Measurements from ENCODE around the gene FIZ1.

FIZ1 gene

DNA sequence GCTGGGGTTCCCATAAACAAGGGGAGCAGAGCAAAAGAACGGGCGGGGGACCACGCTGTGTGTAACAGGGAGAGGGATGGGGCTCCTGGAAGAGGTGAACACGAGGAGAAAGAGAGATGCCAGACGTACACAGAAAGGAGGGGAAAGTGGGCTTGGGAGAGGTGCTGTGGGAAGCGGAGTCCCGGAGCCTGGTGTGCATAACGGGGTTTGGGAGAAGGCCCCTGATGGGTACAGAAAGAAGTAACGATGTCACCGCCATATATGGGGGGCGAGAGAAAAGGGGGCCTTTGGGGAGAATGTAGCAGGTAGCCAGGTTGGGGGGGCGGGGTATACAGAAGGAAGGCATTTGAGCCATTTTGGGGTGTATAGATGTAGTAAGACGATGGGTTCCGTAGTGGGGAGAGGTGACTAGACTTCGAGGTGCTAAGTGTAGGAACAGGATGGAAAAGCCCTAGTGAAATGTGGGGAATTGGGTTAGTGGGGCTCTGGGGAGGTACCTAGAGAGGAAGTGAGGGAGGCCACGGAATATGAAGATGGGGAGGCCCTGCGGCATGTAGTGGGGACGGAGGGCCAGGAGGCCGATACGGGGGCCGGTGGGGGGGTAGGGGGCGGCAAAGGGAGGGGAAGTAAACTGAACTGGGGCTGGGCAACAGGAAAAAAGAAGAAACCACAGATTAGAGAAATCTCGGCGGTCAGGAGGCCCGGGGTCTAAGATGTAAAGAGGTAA is 42.3 kb upstream of the FIZ1 start:
- no peaks in the 10 kb centered on the region for H3K27me3 Mint-ChIP-seq
- peaks cover 48 to 54% of the 10 kb centered on the region in 2 donors for H3K4me1 Mint-ChIP-seq (ENCODE audit: low read depth in 2 of 2)
- H3K9me3 Mint-ChIP-seq = peaks cover 0 to 2% of the 10 kb centered on the region in 2 donors
- peak overlapping the region; percentile 84 to 93 for H3K4me3 Mint-ChIP-seq
- H3K36me3 Mint-ChIP-seq (ENCODE audit: insufficient read depth) = peaks cover 45% of the 10 kb centered on the region
- H3K27ac Mint-ChIP-seq = peak overlapping the region; percentile 83 to 87
- no peak for DNase-seq
- ATAC-seq (replicated peaks) = peak; percentile 22

DNA sequence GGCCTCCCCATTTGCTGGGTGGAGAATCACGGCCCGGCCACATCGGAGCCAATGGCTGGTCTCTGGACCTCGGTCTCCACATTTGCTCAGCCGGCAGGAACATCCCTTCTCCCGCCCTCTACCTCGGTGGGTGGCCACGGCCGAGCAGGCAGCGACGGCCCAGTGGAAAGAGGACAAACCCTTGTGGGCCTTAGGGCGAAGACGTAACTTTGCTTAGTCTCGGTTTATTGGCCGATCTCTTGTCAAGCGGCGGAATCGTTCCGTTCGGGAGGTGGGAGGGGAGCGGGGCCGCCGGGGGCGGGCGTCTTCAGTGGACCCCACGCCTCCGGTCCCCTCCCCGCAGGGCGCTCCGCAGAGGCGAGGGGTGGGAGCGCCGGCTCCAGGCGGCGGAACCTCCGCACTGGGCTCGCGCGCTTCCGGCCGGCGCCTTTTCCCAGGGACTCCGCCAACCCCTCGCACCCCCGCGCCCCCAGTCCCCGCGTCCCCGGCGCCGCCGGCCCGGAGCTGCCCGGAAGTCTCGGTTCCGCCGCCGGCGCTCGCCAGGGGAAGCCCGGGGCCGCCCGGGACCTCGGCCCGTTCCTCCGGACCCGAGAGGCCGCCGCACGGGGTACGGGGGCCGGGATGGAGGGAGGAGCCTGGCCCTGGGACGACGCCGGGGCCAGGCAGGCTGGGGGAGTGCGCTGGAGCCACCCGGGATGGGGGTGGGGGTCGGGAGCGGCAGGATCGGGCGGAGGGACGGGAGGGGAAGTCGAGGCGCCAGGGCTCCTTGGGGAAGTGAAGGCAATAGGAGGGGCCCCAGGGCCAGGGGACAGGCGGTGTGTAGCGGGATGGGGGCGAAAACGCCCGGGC is 41.5 kb upstream of the FIZ1 start, which contains the start of gene ZNF580:
ZNF580 (plus strand) TSS at position 426 of the 849 bp plus-strand sequence. CDS start 1,507 bp downstream, outside the sequence.
- Mint-ChIP-seq H3K4me3 (peak within 1 kb of the TSS; percentile 84 to 93), H3K36me3 (ENCODE audit: insufficient read depth) (peaks cover 41% of the 10 kb centered on the region), H3K9me3 (peaks cover 0 to 2% of the 10 kb centered on the region in 2 donors), H3K27me3 (no peaks in the 10 kb centered on the region), H3K4me1 (ENCODE audit: low read depth in 2 of 2) (peaks cover 56 to 62% of the 10 kb centered on the region in 2 donors), H3K27ac (peak within 1 kb of the TSS; percentile 83 to 87)
- DNase-seq (peak in 2 of 3 experiments; percentile 34 to 38), ATAC-seq (replicated peaks) (peak; percentile 18)

DNA sequence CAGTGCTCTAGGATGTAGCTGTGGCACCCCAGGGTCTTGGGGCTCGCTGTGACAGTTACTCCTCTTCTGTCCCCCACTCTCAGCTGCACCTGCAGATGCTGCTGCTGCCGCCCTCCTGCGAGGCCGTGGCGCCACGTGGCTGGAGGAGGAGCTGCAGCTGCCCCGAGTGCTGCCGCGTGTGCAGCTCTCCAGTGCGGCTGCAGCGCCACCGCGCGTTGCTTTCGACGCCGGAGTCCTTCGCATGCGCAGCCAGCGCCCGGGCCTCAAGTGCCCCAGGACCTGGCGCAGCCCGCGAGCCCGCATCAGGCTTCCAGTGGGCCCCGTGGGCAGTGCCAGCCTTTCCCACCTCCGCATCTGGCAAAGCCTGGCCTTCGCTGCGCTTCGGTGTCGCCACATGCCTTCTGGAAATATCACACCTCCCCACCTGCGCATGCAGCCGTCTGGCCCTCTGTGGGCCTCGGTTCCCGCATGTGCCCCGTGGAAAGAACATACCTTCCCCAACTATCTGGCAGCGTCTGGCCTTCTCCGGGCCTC is 40.8 kb upstream of the FIZ1 start:
- peaks cover 0 to 2% of the 10 kb centered on the region in 2 donors for H3K9me3 Mint-ChIP-seq
- DNase-seq = peak; percentile 60 to 73 (median 66)
- H3K4me1 Mint-ChIP-seq (ENCODE audit: low read depth in 2 of 2) = peaks cover 62 to 67% of the 10 kb centered on the region in 2 donors
- H3K27ac Mint-ChIP-seq = peak overlapping the region; percentile 79
- peaks cover 46% of the 10 kb centered on the region for H3K36me3 Mint-ChIP-seq (ENCODE audit: insufficient read depth)
- ATAC-seq (replicated peaks) = peak; percentile 54
- no peaks in the 10 kb centered on the region for H3K27me3 Mint-ChIP-seq
- peak overlapping the region; percentile 69 to 76 for H3K4me3 Mint-ChIP-seq

DNA sequence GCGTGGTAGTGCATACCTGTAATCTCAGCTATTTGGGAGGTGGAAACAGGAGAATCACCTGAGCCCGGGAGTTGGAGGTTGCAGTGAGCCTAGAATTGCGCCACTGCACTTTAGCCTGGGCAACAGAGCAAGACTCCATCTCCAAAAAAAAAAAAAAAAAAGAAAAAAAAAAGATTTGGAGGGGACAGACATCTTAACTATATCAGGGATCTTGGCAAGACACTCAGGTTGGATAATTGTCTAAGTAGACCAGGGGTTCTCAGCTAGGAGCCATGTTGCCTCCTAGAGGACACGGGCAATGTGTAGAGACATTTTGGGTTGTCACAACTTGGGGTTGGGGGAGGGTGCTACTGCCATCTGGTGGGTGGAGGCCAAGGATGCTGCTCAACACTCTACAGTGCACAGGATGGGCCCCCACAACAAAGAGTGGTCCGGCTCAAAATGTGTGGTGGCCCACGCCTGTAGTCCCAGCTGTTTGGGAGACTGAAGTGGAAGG is 39.6 kb upstream of the FIZ1 start:
- Mint-ChIP-seq H3K27me3 (no peaks in the 10 kb centered on the region), H3K36me3 (ENCODE audit: insufficient read depth) (peaks cover 56% of the 10 kb centered on the region), H3K27ac (peak overlapping the region in 1 of 2 donors; percentile 100), H3K9me3 (peaks cover 0 to 2% of the 10 kb centered on the region in 2 donors), H3K4me3 (peak overlapping the region; percentile 47 to 50), H3K4me1 (ENCODE audit: low read depth in 2 of 2) (peaks cover 61 to 67% of the 10 kb centered on the region in 2 donors)
- DNase-seq (peak; percentile 54 to 62 (median 55)), ATAC-seq (replicated peaks) (peak; percentile 18)

DNA sequence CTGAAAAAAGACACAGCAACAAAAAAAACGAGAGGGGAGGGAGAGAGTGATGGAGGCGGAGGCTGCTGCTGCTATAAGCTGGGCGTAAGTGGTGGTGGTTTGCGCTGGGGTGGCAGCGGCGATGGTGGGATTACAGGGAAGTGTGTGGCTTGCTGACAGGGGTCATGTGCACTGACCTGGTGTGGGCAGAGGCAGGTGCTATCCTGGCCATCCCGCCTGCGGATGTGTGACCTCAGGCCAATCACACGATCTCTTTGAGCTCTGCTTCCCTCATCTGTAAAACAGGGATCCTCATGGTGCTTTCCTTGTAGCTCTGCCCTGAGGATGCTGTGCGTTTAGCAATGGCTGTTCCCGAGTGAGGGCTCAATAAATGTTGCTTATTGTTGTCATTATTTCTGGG is 38.2 kb upstream of the FIZ1 start:
- Mint-ChIP-seq H3K27ac (peak overlapping the region; percentile 65 to 100), H3K4me3 (peak overlapping the region in 1 of 2 donors; percentile 41), H3K27me3 (no peaks in the 10 kb centered on the region), H3K9me3 (peaks cover 0 to 2% of the 10 kb centered on the region in 2 donors), H3K4me1 (ENCODE audit: low read depth in 2 of 2) (peaks cover 52 to 62% of the 10 kb centered on the region in 2 donors), H3K36me3 (ENCODE audit: insufficient read depth) (peaks cover 47% of the 10 kb centered on the region)
- ATAC-seq (replicated peaks) (no peak), DNase-seq (no peak)

DNA sequence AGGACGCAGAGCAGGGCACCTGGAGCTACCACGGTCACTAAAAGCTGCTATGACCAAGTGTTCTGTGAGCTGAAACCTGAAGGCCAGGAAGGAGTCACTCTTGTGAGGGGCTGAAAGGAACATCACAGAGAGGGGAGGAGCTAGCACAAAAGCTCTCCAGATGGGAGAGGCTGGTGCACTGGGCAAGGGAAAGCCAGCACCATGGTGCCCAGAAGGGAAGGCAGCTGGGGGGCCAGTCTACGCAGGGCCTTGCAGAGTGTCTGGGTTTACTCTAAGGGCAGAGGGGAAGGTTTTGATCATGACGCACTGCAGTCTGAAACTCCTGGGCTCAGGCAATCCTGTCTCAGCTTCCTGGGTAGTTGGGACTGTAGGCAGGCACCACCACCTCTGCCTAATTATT is 37.4 kb upstream of the FIZ1 start:
- Mint-ChIP-seq H3K36me3 (ENCODE audit: insufficient read depth) (peaks cover 53% of the 10 kb centered on the region), H3K9me3 (peaks cover 0 to 2% of the 10 kb centered on the region in 2 donors), H3K4me1 (ENCODE audit: low read depth in 2 of 2) (peaks cover 53 to 63% of the 10 kb centered on the region in 2 donors), H3K27me3 (no peaks in the 10 kb centered on the region), H3K4me3 (peak overlapping the region; percentile 97 to 99), H3K27ac (peak overlapping the region; percentile 100)
- DNase-seq (no peak), ATAC-seq (replicated peaks) (no peak)

DNA sequence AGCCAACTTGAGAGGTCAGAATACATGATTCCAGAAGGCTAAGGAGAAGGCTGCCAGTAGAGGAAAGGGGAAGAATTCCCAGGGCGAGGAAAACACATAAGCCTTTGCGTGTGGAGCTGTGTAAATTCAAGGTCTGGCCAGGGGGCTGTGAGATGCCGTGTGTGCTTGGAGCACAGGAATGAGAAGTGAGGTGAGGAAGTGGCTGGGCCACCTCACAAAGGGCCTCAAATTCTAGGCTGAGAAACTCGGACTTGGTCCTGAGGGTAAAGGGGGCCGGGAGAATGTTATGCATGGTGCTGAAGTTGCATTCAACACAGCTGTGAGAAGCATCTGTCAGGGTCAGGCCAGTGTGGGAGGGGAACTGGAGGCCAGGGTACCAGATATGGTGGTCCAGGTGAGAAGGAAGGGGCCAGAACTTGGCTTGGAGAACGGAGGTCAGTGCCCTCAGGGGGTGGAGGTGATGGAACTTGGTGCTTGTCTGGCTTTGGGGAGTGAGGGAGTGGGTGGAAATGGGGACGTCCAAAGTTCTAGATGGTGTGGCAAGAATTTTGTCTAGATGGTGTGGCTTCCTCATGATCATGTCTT is 36.6 kb upstream of the FIZ1 start:
- peak overlapping the region; percentile 100 for H3K27ac Mint-ChIP-seq
- peaks cover 58% of the 10 kb centered on the region for H3K36me3 Mint-ChIP-seq (ENCODE audit: insufficient read depth)
- peaks cover 0 to 2% of the 10 kb centered on the region in 2 donors for H3K9me3 Mint-ChIP-seq
- ATAC-seq (replicated peaks) = no peak
- H3K27me3 Mint-ChIP-seq = no peaks in the 10 kb centered on the region
- H3K4me1 Mint-ChIP-seq (ENCODE audit: low read depth in 2 of 2) = peaks cover 52 to 61% of the 10 kb centered on the region in 2 donors
- DNase-seq = no peak
- peak overlapping the region; percentile 97 to 99 for H3K4me3 Mint-ChIP-seq

DNA sequence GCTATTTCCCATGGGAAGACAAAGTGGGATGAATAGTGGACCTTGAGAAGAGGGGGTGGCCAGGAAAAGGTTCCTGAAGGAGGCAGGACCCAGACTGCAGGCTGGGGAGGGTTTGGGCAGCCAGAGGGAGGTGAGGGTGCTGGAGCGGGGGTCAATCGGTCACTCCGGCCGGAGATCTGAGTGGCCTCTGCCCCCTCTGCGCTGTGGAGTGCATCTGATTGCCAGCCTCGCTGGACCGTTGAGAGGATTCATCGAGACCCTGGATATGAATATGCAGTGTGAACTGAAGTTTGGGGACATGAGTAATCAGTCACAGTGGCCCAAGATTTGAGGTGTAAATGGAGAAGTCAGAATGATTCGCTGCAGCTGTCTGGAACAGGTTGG is 36.0 kb upstream of the FIZ1 start:
- DNase-seq (no peak), ATAC-seq (replicated peaks) (no peak)

GRCh38 chr19:55633861-55634260 is 34.5 kb upstream of the FIZ1 start:
- peak overlapping the region in 1 of 2 donors; percentile 99 for H3K4me3 Mint-ChIP-seq
- no peak for DNase-seq

More for the DNA sequence above, 36.0 kb upstream of the FIZ1 start:
- H3K27me3 Mint-ChIP-seq = no peaks in the 10 kb centered on the region
- H3K9me3 Mint-ChIP-seq = peaks cover 0 to 2% of the 10 kb centered on the region in 2 donors
- H3K36me3 Mint-ChIP-seq (ENCODE audit: insufficient read depth) = peaks cover 54% of the 10 kb centered on the region
- H3K4me3 Mint-ChIP-seq = peak overlapping the region; percentile 97 to 99
- H3K27ac Mint-ChIP-seq = peak overlapping the region; percentile 100
- peaks cover 49 to 58% of the 10 kb centered on the region in 2 donors for H3K4me1 Mint-ChIP-seq (ENCODE audit: low read depth in 2 of 2)

GRCh38 chr19:55632463-55632834 is 33.1 kb upstream of the FIZ1 start:
- Mint-ChIP-seq H3K9me3 (no peaks in the 10 kb centered on the region), H3K4me1 (ENCODE audit: low read depth in 2 of 2) (peaks cover 38 to 43% of the 10 kb centered on the region in 2 donors), H3K4me3 (peak overlapping the region in 1 of 2 donors; percentile 1), H3K27ac (peak overlapping the region; percentile 16 to 21), H3K27me3 (no peaks in the 10 kb centered on the region), H3K36me3 (ENCODE audit: insufficient read depth) (peaks cover 41% of the 10 kb centered on the region)
- DNase-seq = peak; percentile 91 to 95 (median 93)
- peak; percentile 55 for ATAC-seq (replicated peaks)

More at GRCh38 chr19:55633861-55634260, 34.5 kb upstream of the FIZ1 start:
- Mint-ChIP-seq H3K9me3 (no peaks in the 10 kb centered on the region), H3K4me1 (ENCODE audit: low read depth in 2 of 2) (peaks cover 45 to 51% of the 10 kb centered on the region in 2 donors), H3K27me3 (no peaks in the 10 kb centered on the region), H3K27ac (peak overlapping the region; percentile 100), H3K36me3 (ENCODE audit: insufficient read depth) (peaks cover 45% of the 10 kb centered on the region)
- no peak for ATAC-seq (replicated peaks)

DNA sequence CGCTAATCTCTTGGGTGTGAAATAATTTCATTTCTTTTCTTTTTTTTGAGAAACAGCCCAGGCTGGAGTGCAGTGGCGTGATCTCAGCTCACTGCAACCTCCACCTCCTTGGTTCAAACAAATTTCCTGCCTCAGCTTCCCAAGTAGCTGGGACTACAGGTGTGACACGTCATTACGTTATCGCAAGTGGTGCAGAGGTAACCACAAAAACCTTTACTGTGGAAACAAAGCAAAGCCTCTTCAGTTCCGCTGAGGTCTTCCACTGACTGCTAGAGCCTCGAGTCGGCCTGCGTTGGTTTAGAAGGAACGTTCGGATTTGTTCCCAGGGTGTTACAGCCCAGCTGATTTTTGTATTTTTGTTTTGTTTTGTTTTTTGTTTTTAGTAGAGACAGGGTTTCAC is 27.0 kb upstream of the FIZ1 start:
- Mint-ChIP-seq H3K4me3 (peak overlapping the region; percentile 69 to 73), H3K27ac (peak overlapping the region; percentile 58 to 85), H3K9me3 (no peaks in the 10 kb centered on the region), H3K36me3 (ENCODE audit: insufficient read depth) (peaks cover 22% of the 10 kb centered on the region), H3K27me3 (no peaks in the 10 kb centered on the region), H3K4me1 (ENCODE audit: low read depth in 2 of 2) (peaks cover 18 to 33% of the 10 kb centered on the region in 2 donors)
- DNase-seq = peak; percentile 47 to 53 (median 53)
- ATAC-seq (replicated peaks) = peak; percentile 74

DNA sequence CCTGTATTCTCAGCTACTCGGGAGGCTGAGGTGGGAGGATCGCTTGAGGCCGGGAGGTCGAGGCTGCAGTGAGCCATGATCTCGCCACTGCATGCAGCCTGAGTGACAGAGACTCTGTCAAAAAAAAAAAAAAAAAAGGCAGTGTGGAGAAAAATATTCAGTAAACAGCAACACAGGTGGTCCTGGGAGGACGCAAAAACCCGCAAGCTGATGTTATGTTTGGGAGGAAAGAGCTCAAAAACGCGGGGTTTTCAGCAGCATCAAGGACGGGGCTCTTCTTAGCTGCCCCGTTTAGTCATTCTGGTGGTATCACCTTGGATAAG is 25.6 kb upstream of the FIZ1 start:
- H3K4me1 Mint-ChIP-seq (ENCODE audit: low read depth in 2 of 2) = peaks cover 22 to 35% of the 10 kb centered on the region in 2 donors
- DNase-seq = no peak
- ATAC-seq (replicated peaks) = no peak
- peak overlapping the region; percentile 94 to 96 for H3K27ac Mint-ChIP-seq
- H3K4me3 Mint-ChIP-seq = peak overlapping the region; percentile 85
- no peaks in the 10 kb centered on the region for H3K27me3 Mint-ChIP-seq
- no peaks in the 10 kb centered on the region for H3K9me3 Mint-ChIP-seq
- H3K36me3 Mint-ChIP-seq (ENCODE audit: insufficient read depth) = peaks cover 21% of the 10 kb centered on the region

All from effector memory CD8-positive, alpha-beta T cell (primary cell).